K562 (cell line): Measurements from ENCODE around the gene RPP21. TPM values are rescaled to one million over a fixed set of nuclear protein-coding genes. Genes with fewer than 3 reads are reported as not detected.

Experiments
- CBX3 ChIP-seq, 2 experiments: IDR thresholded peaks; 1 replicate in 1 of 2; 2 replicates in 1 of 2; pipeline ENCODE4 v1.6.1; 2012; ENCODE audit warnings: inconsistent platforms in 2 of 2, low read length in 2 of 2, borderline replicate concordance in 1 of 2, control low read depth in 1 of 2
- CTCF ChIP-seq, 3 experiments: IDR thresholded peaks in 2 of 3; conservative IDR thresholded peaks in 1 of 3; 2 replicates each; pipeline ENCODE4 v1.5.1; 2011 to 2012; ENCODE audit warnings: low read length in 3 of 3, mild to moderate bottlenecking in 3 of 3, control low read depth in 2 of 3, improper control_type of control experiment in 1 of 3, inconsistent platforms in 1 of 3, low read depth in 1 of 3, mixed read lengths in 1 of 3, moderate library complexity in 1 of 3; ENCODE audit not compliant: insufficient read depth in 2 of 3
- FOXP4 ChIP-seq: sonication (generic); formaldehyde crosslinking; IDR thresholded peaks from 2 replicates; pipeline ENCODE4 v1.8.0; 2022; ENCODE audit warnings: mild to moderate bottlenecking, missing genetic modification reagents, borderline replicate concordance
- ID3 ChIP-seq, 2 experiments: fragments of 250-450 bp in 1 of 2; fragments of 450-650 bp in 1 of 2; sonication (Bioruptor Pico) in 1 of 2; IDR thresholded peaks; 2 replicates each; pipeline versions ENCODE4 v1.6.1 to v1.8.0; 2016 to 2021; ENCODE audit warnings: mild to moderate bottlenecking in 2 of 2, moderate library complexity in 2 of 2, missing compliant biosample characterization in 1 of 2, missing genetic modification characterization in 1 of 2
- ILF3 ChIP-seq: fragments of 450-650 bp; IDR thresholded peaks from 2 replicates; pipeline ENCODE4 v1.6.1; 2018; ENCODE audit warnings: antibody characterized with exemption, mild to moderate bottlenecking, moderate library complexity, borderline replicate concordance
- MAFF ChIP-seq: IDR thresholded peaks from 2 replicates; pipeline ENCODE4 v1.6.1; 2012; ENCODE audit warnings: low read length, improper control_type of control experiment
- NBN ChIP-seq: fragments of 450-650 bp; IDR thresholded peaks from 2 replicates; pipeline ENCODE4 v1.6.1; 2016; ENCODE audit warnings: low read depth, mild to moderate bottlenecking
- NFRKB ChIP-seq: fragments of 450-650 bp; IDR thresholded peaks from 2 replicates; pipeline ENCODE4 v1.6.1; 2016; ENCODE audit warnings: low read depth
- NONO ChIP-seq, 2 experiments: fragments of 200-400 bp in 1 of 2; fragments of 450-650 bp in 1 of 2; formaldehyde crosslinking in 1 of 2; IDR thresholded peaks; 2 replicates each; pipeline ENCODE4 v1.6.1; 2017; ENCODE audit warnings: low read depth in 2 of 2, mild to moderate bottlenecking in 2 of 2, moderate library complexity in 2 of 2, low read length in 1 of 2
- NR2C1 ChIP-seq, 2 experiments: fragments of 450-650 bp; IDR thresholded peaks; 2 replicates each; pipeline ENCODE4 v1.6.1; 2017; ENCODE audit warnings: mild to moderate bottlenecking in 2 of 2, antibody characterized with exemption in 1 of 2, inconsistent platforms in 1 of 2, missing compliant biosample characterization in 1 of 2, missing genetic modification characterization in 1 of 2
- POLR2B ChIP-seq: fragments of 450-650 bp; IDR thresholded peaks from 2 replicates; pipeline ENCODE4 v1.6.1; 2018; ENCODE audit warnings: low read depth; ENCODE audit not compliant: partially characterized antibody
- SNIP1 ChIP-seq: fragments of 450-650 bp; IDR thresholded peaks from 2 replicates; pipeline ENCODE4 v1.7.1; 2017; ENCODE audit warnings: low read depth, mild to moderate bottlenecking
- TCF7L2 ChIP-seq: fragments of 150-350 bp; IDR thresholded peaks from 2 replicates; pipeline ENCODE4 v1.6.1; 2016; ENCODE audit warnings: low read depth, mild to moderate bottlenecking, low read length, moderate library complexity
- THAP12 ChIP-seq: fragments of 250-450 bp; sonication (Bioruptor Pico); IDR thresholded peaks from 2 replicates; pipeline ENCODE4 v1.9.0; 2021; ENCODE audit warnings: mild to moderate bottlenecking, inconsistent platforms
- ZHX1 ChIP-seq: fragments of 150-350 bp; conservative IDR thresholded peaks from 2 replicates; pipeline ENCODE4 v1.6.1; 2014; ENCODE audit warnings: low read length
- ZNF232 ChIP-seq: sonication (generic); formaldehyde crosslinking; IDR thresholded peaks from 2 replicates; pipeline ENCODE4 v1.8.0; 2022; ENCODE audit warnings: mild to moderate bottlenecking, missing genetic modification reagents
- polyA plus RNA-seq, 8 experiments: library from polyadenylated mRNA; depleted of rRNA in 4 of 8; stranded (reverse) in 5 of 8; unstranded in 3 of 8; fragments of >200 nt; fragmentation: Nextera tagmentation in 2 of 8; fragmentation: Illumina TruSeq in 1 of 8; extraction: Ambion mirVana in 2 of 8; extraction: Trizol in 1 of 8; gene quantifications; 2 replicates each; pipeline versions ENCODE4 v1.2.1 to v1.2.3, GENCODE V29; 2011 to 2014; ENCODE audit warnings: inconsistent platforms in 1 of 8, missing spikeins in 1 of 8
- total RNA-seq, 7 experiments: library from RNA; depleted of rRNA in 6 of 7; stranded (reverse); fragments of >200 nt in 6 of 7; fragmentation: Illumina TruSeq in 2 of 7; extraction: Trizol in 2 of 7; gene quantifications; 2 replicates each; pipeline versions ENCODE4 v1.2.1 to v1.2.3, GENCODE V29; 2011 to 2021; ENCODE audit warnings: low replicate concordance in 1 of 7

RPP21 gene
- total and polyA plus RNA-seq, 9 of the 15 experiments (the other 6 are each of a cell fraction or from before 2014, with no cell fraction given) = 62.1 to 362 (median 166) TPM

GRCh38 chr6:30326526-30327231, 18.3 kb upstream of the RPP21 start, which contains the start of gene TRIM39 (continued):
- TF ChIP-seq TCF7L2 (no peak), CTCF (IDR thresholded peaks at IDR 0.05 in 2 of 3, conservative IDR thresholded peaks at IDR 0.05 in 1 of 3; ENCODE audit: insufficient read depth in 2 of 3, low read depth in 1 of 3, low read length in 3 of 3) (peak in 1 of 3 experiments; percentile 39; a peak in 1 of 6 replicates), SNIP1 (no peak), ILF3 (0 out of 2 replicates have a peak, but pooled peaks have one; percentile 88), THAP12 (CRISPR knock-in tag) (peak; percentile 93), CBX3 (IDR thresholded peaks at IDR 0.05; ENCODE audit: borderline replicate concordance in 1 of 2, low read length in 2 of 2) (no peak), POLR2B (peak; percentile 87), ZHX1 (no peak), MAFF (no peak), ID3 (CRISPR knock-in tag; IDR thresholded peaks at IDR 0.05) (no peak), ID3 (tag; IDR thresholded peaks at IDR 0.05) (peak; percentile 62; the same call in 1 of the 2 replicates), ZNF232 (CRISPR knock-in tag) (no peak), NBN (peak; percentile 10; the same call in 1 of the 2 replicates), NONO (IDR thresholded peaks at IDR 0.05; ENCODE audit: low read depth in 2 of 2, low read length in 1 of 2) (peak; percentile 74 to 94), NFRKB (no peak), NR2C1 (IDR thresholded peaks at IDR 0.05) (peak; percentile 83), NR2C1 (tag; IDR thresholded peaks at IDR 0.05) (peak; percentile 86), FOXP4 (CRISPR knock-in tag) (no peak)
